RWPE1 (cell line): ENCODE results near the gene SECTM1.
A peak's percentile ranks its signal among the peaks of the same experiment; 100 is the strongest.
"Not testable (repeated sequence)": the region's sequence is repeated elsewhere in the genome, so short reads cannot be mapped to it uniquely, and the experiment has no call there.

ENCODE experiments used
- CTCF ChIA-PET: fragments of 350-600 bp; sonication (Branson Sonifier 250); formaldehyde crosslinking; extraction: SDS; loops from one replicate; lab custom pipeline; 2021; lab: Yijun Ruan, JAX
- POLR2A ChIA-PET: fragments of 400-600 bp; formaldehyde crosslinking; extraction: SDS; loops from one replicate; lab custom pipeline; 2020; ENCODE audit warnings: antibody characterized with exemption; ENCODE audit not compliant: low non-redundant PET; lab: Yijun Ruan, JAX
- DNase-seq: peaks from one replicate; pipeline ENCODE4 v3.0.0; 2012; ENCODE audit warnings: low spot score
- H3K27ac ChIP-seq: fragments of 450-650 bp; 2 replicates; pipeline ENCODE4 v1.5.1; 2017
- TF ChIP-seq, protein P1 (sequence below): fragments of 450-650 bp; conservative IDR thresholded peaks from 2 replicates; pipeline ENCODE4 v1.5.1; 2017; ENCODE audit warnings: low read depth, mild to moderate bottlenecking

The SECTM1 gene

GRCh38 chr17:82365606-82366295, 32.2 kb upstream of the SECTM1 start:
- POLR2A ChIA-PET: no interaction called here
- H3K27ac ChIP-seq: no peak overlapping the region
- no peak for DNase-seq
- TF ChIP-seq, protein P1, sequence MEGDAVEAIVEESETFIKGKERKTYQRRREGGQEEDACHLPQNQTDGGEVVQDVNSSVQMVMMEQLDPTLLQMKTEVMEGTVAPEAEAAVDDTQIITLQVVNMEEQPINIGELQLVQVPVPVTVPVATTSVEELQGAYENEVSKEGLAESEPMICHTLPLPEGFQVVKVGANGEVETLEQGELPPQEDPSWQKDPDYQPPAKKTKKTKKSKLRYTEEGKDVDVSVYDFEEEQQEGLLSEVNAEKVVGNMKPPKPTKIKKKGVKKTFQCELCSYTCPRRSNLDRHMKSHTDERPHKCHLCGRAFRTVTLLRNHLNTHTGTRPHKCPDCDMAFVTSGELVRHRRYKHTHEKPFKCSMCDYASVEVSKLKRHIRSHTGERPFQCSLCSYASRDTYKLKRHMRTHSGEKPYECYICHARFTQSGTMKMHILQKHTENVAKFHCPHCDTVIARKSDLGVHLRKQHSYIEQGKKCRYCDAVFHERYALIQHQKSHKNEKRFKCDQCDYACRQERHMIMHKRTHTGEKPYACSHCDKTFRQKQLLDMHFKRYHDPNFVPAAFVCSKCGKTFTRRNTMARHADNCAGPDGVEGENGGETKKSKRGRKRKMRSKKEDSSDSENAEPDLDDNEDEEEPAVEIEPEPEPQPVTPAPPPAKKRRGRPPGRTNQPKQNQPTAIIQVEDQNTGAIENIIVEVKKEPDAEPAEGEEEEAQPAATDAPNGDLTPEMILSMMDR: no peak
- CTCF ChIA-PET: interaction anchor here (1.6 kb wide), 1 partner anchor 49 kb away, joined by 9 read pairs; no protein-coding TSS in a partner anchor

GRCh38 chr17:82361885-82362633, 28.5 kb upstream of the SECTM1 start:
- ChIA-PET CTCF (interaction anchor here (0.6 to 1.4 kb wide), 3 partner anchors 9 to 62 kb away, joined by 3 to 5 read pairs (median 4); no protein-coding TSS in a partner anchor), POLR2A (no interaction called here)
- TF ChIP-seq, protein P1: no peak
- DNase-seq: no peak
- H3K27ac ChIP-seq: no peak overlapping the region

DNA sequence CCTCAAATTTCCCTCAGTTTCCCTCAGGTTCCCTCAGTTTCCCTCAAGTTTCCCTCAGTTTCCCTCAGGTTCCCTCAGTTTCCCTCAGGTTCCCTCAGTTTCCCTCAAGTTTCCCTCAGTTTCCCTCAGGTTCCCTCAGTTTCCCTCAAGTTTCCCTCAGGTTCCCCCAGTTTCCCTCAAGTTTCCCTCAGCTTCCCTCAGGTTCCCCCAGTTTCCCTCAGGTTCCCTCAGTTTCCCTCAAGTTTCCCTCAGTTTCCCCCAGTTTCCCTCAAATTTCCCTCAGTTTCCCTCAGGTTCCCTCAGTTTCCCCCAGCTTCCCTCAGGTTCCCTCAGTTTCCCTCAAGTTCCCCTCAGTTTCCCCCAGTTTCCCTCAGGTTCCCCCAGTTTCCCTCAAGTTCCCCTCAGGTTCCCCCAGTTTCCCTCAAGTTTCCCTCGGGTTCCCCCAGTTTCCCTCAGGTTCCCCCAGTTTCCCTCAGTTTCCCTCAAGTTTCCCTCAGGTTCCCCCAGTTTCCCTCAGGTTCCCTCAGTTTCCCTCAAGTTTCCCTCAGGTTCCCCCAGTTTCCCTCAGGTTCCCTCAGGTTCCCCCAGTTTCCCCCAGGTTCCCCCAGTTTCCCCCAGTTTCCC, 26.0 kb upstream of the SECTM1 start:
- DNase-seq, H3K27ac ChIP-seq, POLR2A ChIA-PET: not testable (repeated sequence)
- CTCF ChIA-PET: interaction anchor here (0.7 kb wide), 1 partner anchor 454 kb away, joined by 3 read pairs; no protein-coding TSS in a partner anchor

GRCh38 chr17:82358465-82359350, 25.1 kb upstream of the SECTM1 start, which contains the start of gene TEX19:
TEX19 (plus strand) TSS chr17:82359247; CDS start chr17:82362151, 2,904 bp downstream.
- TF ChIP-seq, protein P1: no peak
- ChIA-PET CTCF (interaction anchor here (0.7 to 0.9 kb wide), 2 partner anchors 178 to 455 kb away, joined by 3 read pairs; no protein-coding TSS in a partner anchor), POLR2A (no interaction called here)
- no peak within 1 kb of the TSS for H3K27ac ChIP-seq
- no peak for DNase-seq

- no peak for DNase-seq
- H3K27ac ChIP-seq: no peak overlapping the region
- TF ChIP-seq, protein P1: no peak
- ChIA-PET POLR2A (no interaction called here), CTCF (interaction anchor here (0.6 to 0.9 kb wide), 2 partner anchors 12 to 179 kb away, joined by 3 read pairs; no protein-coding TSS in a partner anchor)
Measured at GRCh38 chr17:82357394-82357793, 23.8 kb upstream of the SECTM1 start.

DNA sequence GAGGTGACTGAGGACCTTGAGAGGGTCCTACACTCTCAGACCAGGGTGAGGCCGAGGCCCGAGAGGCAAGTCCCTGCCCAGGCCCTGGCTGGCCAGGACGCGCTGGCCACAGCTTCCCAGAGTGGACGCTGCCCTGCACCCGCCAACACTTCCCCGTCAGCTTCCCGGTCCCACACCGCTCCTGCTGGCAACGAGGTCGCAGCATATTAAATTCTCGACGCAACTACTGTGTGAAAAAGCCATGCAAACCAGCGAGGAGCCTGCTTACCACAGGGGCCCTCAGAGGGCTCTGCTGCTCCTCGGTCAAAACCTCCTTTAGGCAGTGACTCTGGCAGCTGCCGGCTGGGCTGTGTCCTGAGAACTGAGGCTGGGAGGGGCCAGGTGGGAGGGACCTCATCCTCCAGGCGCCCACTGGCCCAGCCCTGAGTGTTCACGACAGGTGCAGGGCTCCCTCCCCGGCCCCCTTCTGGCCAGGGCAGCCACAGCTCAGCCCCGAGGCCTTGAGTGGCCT, 23.3 kb upstream of the SECTM1 start:
- TF ChIP-seq, protein P1: no peak
- POLR2A ChIA-PET: interaction anchor here (0.6 kb wide), 1 partner anchor 23 kb away, joined by 3 read pairs; the partner anchor contains the start of gene SECTM1
- CTCF ChIA-PET: interaction anchor here (0.8 to 1.5 kb wide), 2 partner anchors 57 to 409 kb away, joined by 3 read pairs; no protein-coding TSS in a partner anchor
- H3K27ac ChIP-seq: peak overlapping the region; percentile 67
- DNase-seq: no peak
